Cerebellar nuclear complex (tissue), 1 donor: ENCODE results near the gene PRKAG1.

Experiments
- DNase-seq, 2 experiments: peaks; one replicate each; lab custom pipeline; 2025; lab: John Stamatoyannopoulos, UW

PRKAG1 gene

DNA sequence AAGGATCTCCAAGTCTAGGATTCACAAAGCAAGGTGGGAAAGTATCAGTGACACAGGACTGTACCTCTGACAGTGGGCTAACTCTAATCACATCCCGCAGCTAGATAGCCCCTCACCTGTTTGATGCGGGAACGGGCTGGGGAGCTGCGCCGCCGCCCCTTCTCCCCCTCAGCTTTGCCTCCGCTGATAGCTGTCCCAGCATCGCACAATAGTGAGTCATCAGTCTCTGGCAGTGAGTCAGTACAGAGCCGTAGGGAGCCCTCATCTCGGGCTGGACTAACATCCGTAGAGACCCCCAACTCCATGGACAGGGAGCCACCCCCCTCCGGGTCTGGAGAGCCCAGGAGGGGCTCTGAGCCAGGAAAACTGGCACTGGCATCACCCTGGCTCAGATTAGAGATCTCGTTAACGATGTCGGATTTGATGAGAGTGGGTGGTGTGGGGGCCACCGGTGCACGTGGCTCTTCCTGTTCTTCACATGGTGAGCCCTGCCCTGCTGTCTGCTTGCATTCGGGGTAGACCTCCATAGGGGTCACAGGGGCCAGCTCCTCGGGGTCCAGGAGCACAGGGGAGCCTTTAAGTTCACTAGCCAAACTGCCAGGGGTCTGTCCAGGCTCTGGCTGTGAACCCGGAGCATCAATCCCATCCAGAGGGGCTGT is 31.1 kb upstream of the PRKAG1 start:
- DNase-seq = no peak

DNA sequence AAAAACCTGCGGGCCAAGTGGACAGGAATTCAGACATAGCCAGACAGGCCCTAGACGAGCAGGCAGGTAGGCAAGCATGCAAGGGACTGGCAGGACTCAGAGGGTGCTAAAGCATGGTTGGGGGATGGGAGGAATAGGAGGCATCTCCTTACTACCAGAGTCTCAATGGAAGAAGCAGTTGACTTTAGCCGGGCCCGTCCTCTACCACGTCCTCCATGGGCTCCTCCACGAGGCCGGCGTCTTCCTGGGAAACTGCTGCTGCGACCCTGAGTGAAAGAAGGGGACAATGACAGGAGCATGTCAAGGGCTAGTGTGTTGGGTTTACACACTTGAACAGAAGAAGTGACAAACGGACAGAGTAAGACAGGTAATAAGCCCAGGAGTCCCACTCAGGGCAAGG is 30.4 kb upstream of the PRKAG1 start:
- DNase-seq = no peak

DNA sequence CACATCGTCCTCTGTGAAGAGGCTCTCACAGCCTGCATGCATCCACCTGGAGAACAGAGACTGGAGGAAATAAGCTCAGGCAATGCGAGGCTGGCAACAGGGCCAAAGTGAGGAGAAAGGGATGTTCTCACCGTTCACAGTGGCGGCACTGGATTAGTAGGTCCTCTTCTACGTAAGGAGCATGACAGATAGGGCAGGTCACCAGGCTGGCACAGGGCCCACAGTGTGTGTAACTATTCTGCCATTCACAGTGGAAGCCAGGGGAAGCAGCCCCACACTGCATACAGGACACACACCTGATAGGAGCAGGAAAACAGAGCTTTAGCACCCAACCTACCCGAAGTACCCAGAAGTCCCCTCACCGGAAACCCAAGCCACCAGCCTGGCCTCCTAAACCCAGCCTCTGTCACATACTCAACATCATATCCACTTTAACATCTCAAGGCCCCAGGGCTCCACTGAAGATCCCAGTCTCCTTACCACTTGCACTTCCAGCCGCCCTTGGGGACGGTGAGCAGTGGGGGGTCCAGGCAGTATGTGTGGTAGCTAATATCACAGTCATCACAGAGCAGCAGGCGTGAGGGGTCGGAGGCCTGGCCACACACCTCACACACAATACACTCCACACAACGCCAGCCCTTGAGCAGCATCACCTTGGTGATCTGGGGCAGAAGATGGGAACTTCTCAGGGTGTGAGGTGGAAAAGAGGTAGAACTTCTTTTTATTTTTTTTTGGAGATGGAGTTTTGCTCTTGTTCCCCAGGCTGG is 27.7 kb upstream of the PRKAG1 start:
- DNase-seq = no peak

DNA sequence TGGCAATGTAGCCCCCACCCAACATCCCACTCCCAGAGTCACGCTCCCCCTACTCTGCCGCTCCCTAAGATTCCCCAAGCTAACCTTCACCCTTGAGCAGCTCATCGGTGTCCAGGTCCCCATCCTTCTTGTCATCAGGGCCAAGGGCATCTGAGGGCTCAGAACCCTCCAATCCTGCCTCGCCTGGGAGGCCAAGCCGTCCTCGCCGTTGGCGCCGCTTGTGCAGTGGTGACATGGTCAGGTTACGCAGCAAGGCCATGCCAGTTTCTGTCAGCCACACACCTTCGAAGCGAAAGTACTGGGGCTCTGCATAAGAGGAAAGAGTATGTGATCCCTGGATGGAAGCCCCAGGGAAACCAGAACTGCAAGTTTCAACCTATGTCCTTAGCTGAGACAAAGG is 26.1 kb upstream of the PRKAG1 start:
- no peak for DNase-seq

DNA sequence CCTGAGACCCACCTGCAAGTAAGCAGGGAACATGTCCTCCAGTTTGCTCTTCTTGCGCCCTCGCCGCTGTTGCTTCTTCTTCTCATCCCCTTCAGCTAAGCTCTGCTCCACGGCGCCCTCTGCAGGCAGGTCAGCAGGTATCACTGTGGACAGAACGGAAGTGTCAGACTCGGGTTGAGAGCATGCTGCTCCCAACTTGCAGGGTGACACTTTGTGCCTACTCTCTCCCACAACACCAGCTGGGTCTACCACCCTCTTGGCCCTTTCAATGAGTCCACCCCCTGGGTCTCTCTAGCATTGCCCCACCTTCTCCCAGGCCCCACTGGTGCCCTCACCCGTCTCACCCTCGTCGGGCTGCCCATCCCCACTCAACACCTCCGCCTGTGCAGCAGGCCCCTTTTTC is 25.3 kb upstream of the PRKAG1 start:
- no peak for DNase-seq

DNA sequence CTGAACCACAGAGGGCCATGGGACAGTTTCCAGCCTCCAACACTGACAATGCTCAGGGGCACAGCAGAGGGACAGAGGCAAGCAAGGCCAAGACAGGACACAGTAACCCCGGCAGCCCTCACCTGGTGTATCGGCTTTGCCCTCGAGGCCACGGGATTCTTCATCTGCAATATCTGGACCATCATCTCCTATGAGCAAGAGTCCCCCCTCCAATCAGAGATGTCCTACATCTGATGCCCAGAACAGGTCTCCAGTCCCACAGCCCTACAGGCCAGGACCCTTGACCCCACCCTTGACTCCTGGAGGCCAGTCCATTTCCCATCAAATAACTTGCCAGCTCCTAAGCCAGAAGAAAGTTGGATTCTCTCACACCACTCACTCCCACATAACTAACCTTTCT is 24.7 kb upstream of the PRKAG1 start:
- DNase-seq = no peak

DNA sequence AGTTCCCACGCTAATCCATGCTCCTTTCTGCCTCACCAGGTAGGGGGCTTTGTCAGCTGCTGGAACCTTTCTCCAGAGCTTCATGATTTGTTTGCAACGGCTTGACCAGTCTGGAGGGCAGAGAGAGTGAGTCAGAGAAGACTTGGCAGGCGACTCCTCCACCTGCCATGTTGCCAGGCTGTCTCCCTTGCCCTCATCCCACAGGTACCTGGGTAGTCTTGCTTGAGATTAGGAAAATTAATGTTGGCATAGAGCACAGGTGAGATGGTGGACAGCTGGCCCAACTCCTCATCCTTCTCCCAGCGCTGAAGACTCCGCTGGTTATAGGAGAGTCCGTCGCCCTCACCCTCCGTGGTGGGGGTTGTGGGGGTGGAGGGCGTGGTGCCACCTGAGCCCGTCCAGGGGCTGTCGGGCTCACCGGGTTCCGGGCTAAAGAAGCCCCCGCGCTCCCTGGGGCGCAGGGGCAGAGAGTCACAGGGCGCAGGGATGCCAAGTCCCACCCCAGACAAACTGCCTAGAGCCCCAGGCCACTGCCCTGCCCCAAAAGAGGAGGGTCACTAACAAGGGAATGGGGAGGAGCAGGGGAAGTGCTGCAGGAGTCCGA is 23.4 kb upstream of the PRKAG1 start:
- DNase-seq = no peak

DNA sequence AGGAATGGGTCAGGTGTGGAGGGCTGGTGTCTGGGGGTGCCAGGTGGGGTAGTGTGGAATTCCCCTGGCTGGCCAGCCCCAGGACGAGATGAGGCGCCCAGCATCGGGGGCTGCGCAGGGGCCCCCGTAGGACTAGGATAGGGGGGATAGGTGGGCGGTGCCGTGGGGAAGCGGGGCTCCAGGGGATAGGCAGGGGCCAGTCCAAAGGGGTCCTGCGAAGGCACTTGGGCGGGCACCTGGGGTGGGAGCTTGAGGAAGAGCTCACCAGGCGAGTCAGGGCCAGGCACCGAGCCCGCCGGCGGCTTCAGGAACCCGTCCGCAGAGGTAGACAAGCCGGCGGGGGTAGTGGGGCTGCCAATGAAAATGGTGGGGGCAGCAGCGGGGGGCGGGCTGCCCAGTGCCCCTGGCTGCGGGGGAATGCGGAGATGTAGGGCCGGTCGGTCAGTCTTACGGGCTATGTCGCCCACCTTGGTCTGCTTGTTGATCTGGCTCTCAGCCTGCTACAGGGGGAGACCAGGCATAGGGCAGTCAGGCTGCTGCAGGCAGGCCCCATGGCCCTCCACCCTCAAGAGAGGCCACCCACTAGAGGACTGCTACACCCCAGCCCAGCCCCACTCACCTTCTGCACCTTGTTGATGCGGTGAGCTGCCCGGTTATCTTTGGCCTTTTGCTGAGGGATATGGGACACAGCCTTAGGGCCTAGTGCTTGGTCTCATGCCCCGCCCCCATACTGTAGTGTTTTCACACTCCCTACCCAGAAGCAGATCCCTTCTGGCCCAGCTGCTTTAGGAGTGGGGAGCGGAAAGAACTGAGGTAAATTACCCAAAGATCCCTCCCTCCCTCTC is 22.7 kb upstream of the PRKAG1 start:
- DNase-seq = no peak

DNA sequence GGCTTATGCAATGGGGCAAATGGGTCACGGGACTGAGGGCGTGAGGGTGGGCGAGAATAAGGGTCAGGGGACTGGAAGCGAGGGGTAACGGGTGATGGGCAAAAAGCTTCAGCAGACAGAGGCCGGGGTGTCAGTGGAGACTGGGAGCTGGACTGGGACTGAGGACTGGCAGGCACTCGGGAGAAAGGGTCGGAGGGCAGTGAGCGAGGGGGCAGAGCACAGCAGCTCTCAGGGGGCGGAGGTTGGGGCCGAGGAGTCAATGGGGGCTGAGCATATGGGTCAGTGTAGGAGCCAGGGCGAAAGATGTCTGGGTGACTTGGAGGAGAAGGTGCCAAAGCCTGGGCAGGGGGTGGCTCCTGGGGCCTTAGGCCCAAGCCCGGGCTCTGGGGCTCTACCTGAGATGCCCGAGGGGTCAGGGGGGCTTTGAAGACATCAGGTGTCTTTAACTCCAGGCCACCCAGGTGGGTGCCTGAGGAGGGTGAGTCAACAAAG is 21.8 kb upstream of the PRKAG1 start:
- DNase-seq = no peak

DNA sequence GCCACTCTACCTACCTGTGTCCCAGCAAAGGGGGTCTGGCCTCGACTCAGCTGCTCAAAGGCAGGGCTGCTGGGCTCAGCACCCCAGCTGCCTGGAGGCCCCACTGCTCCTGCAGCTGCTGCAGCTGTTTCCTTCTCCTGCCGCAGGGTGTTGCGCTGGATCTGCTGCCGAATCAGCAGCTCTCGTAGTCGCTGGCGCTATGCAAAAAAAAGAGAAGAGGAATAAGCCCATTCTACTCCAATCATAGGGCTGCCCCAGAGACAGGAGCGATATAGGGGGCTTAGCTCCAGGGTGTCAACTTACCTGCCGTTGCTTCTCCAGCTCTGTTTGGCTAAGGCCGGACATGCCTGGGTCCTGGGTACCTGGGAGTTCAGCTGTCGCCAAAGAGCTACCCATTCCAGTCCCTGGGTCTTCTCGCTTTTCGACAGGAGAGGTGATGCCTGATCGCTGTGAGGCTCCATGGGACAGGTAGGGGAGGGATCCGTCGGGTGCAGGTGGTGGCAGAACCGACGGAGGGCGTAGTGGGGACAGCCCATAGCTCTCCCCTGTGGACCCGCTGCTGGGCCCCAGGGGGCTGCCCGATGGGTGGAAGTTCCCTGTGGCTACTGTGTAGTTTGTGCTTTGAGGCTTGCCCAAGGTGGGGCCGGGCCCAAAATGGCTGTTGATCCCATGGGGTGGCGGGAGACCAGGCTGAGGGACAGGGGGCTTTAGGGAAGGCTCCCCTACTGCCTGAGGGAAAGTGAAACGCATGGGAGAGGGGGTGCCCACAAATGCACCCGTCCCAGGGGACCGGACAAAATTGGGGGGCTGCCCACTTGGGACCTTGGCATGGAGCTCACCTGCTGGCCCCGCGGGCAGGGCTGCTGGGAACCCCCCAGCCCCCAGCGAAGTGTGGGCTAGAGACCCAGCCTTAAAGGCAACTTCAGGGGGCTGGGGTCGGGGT is 21.1 kb upstream of the PRKAG1 start:
- no peak for DNase-seq

DNA sequence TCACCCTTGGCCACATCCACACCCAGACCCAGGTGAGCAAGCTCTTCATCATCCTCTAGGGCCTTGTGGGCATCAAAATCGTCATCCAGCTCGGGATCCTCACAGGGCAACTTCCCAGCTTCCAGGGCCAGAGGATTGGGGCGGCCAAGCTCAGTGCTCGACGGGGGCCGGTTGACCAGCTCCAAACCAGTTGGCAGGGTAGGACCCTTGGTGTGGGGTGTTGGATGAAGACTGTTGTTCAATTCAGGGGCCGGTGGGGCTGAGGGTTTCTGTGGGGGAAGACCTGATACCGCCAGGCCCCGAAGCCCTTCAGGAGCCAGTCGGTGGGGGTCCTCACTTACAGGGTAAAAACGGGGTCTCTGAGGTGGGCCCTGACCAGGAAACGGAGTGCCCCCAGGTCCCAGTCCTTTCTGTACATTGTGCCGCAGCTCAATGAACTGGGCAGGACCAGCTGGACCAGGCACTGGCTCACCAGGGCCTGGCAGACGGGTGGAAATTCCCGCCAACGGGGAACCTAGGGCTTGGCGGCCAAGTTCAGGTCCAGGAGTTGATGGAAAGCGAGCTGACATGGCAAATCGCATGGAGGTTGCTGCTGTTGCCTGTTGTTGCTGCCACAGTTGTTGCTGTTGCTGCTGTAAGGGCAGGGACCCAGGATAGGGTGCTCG is 19.8 kb upstream of the PRKAG1 start:
- no peak for DNase-seq

DNA sequence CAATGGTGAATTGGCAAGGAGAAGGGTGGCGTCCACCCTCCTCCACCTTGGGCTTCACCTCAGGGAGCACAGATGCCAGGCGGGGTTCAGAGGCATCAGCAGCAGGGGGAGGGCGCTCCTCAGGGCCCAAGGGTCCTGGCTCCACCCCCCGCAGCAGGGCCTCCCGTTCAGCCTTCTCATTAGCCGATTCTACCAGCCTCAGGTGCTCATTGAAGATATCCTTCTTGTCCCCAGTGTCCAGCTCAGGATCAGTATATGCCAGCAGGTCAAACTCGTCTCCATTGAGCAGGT is 19.3 kb upstream of the PRKAG1 start:
- no peak for DNase-seq

DNA sequence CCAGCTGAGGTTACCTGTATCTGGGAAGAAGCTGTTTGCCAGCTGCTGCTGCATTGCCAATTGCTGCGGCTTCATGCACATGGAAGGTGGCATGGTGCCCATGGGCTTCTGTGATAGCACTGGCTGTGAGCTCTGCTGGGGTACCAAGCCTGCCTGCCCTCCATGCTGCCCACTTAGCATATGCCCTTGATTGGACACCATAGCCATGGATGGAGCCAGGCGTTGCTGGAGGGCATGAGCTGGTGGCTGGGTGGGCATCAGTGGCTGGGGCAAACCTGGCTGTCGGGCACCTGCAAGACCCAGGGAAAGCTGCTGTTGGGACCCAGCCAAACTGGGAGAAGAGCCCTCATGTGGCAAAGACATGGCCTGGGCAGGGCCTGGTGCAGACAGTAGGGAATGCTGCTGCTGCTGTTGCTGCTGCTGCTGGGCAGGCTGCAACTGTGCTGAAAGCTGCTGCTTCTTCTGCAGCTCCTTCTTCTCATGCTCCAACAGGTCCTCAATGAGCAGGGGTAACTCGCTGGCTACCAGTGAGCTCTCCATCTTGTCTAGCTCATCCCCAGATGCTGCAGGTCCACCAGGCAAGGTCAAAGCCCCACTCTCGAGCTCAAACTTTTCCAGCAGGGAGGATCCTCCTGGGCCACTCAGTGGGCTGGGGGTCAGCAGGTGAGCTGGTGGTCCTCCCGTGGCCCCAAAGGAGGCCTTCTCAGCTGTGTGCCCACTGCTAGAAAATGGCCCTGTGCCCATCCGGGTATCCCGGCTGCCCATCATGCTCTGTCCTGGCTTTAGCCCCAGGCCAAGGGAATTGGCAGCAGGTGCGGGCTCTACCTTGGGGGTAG is 18.8 kb upstream of the PRKAG1 start:
- no peak for DNase-seq

DNA sequence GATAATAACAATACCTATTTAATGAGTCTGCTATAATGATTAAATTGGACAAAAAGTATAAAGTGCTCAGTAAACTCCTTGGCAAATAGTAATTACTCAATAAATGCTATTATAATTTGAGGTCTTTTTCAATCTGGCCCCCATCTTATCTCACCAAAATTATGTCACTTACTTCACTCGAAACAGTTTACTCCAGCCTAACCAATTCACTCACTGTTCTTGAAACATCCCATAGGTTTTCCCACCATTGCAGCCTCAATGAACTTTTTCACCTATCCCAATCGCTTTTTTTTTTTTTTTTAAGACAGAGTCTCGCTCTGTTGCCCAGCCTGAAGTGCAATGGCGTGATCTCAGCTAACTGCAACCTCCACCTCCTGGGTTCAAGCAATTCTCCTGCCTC is 17.5 kb upstream of the PRKAG1 start:
- no peak for DNase-seq

DNA sequence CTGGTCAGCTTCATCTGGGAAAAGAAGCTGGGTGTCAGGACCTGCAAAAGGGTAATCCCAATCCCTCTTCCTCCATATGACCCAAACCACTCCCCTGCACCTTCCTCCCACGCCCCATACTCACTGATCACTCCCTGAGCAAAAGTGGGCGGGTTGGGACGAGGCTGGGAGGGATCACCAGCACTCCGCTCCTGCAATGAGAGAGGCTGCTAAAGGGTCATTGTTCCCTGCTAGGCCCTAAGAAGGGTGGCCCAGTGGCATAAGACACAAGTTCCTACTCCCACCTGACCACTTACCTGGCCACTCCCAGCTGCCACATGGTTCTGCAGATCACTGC is 15.7 kb upstream of the PRKAG1 start:
- no peak for DNase-seq

DNA sequence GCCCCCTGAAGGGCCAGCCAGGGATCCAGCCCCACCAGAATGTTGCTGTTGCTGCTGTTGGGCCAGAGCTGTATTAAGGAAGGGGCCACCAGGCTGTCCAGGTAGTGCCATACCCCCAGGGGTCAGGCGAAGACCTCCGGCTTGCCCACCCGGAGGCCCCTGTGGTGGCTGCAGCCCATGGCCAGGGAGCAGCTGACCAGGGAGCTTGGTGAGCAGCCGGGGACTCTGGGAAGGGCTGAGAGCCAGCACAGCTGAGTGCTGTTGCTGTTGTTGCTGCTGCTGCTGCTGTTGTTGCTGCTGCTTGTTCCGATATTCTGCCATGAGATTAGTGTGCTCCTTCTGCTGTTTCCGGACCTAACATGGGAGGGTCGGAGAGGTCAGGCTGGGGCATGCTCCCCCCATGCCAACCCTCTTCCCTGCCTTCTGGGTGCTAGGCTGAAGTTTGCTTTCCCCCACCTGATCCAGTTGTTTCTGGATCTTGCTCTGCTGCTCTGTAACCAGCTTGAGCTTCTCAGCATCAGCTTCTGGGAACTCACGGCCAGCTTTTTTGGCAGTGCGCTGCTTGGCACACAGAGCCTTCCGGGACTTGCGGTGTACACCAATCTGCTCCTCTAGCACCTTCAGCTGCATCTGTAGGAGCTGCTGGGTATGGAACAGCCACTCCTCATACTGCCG is 15.2 kb upstream of the PRKAG1 start:
- DNase-seq = no peak

DNA sequence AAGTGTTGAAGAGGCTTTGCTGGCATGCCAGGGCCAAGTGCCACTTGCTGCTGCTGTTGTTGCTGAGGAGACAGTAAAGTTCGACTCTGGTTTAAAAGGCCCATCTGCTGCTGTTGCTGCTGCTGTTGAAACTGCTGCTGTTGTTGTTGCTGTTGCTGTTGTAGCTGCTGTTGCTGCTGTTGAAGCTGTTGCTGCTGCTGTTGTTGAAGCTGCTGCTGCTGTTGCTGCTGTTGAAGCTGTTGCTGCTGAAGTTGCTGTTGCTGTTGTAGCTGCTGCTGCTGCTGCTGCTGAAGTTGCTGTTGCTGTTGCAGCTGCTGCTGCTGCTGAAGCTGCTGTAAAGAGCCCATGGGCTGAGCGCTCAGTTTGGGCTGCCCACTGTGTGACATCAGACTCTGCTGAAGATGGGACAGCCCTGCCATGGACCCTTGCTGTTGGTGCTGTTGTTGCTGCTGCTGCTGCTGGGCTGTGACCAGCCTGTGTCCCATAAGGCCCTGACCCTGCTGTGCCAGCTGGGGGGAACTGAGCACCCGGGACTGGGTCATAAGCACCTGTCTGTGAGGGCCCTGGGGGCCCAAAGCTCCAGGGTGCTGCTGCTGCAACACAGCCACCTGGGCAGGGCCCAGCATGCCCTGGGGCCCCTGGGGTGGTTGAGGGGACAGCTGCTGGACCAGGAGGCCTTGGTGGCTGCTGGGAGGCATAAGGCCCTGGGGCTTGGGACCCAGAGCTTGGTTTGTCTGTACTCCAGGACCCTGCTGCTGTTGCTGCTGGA is 14.3 kb upstream of the PRKAG1 start:
- DNase-seq = no peak

DNA sequence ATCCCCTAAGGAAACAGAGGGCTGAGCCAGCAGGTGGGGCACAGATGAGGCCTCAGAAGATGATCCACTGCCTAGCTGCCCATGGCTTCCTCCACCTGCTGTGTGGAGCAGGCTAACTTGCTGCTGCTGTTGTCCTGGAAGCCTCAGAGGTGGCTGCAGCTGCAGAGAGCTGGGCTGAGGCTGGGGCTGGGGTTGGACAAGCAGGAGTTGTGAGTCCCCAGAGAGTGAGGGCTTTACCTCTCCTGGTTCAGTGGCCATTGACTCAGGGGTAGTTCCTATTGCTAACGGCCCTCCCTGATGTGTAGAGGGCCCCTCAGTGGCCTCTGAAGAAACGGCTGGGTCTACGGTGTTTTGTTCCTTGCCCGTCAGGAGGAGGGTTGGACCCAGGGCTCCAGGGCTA is 13.7 kb upstream of the PRKAG1 start:
- no peak for DNase-seq
